ENCODE measurements around the gene BCL11B.

DNA sequence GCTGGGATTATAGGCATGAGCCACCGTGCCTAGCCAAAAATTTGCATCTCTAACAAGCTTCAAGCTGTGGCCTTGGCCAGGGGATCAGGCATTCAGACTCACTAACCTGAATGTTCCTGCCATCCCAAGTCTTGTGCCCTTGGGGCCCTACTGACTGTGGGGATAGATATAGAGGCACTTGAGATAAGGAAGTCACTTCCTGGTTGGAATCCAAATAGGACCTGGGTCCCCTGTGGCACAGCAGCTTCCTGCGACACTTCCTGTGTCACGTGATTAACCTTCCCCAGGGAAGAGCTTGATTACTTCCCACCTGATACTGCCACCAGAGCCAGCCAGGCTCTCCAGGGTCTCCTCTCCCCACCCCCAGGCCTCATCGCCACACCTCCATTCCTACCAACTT is 128.2 kb downstream of the BCL11B start:
- TF ChIP-seq, protein P1, sequence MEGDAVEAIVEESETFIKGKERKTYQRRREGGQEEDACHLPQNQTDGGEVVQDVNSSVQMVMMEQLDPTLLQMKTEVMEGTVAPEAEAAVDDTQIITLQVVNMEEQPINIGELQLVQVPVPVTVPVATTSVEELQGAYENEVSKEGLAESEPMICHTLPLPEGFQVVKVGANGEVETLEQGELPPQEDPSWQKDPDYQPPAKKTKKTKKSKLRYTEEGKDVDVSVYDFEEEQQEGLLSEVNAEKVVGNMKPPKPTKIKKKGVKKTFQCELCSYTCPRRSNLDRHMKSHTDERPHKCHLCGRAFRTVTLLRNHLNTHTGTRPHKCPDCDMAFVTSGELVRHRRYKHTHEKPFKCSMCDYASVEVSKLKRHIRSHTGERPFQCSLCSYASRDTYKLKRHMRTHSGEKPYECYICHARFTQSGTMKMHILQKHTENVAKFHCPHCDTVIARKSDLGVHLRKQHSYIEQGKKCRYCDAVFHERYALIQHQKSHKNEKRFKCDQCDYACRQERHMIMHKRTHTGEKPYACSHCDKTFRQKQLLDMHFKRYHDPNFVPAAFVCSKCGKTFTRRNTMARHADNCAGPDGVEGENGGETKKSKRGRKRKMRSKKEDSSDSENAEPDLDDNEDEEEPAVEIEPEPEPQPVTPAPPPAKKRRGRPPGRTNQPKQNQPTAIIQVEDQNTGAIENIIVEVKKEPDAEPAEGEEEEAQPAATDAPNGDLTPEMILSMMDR (conservative IDR thresholded peaks at IDR 0.05; ENCODE audit: low read length), result no peak
- TF ChIP-seq EZH2phosphoT487 (IDR thresholded peaks at IDR 0.05; ENCODE audit: borderline replicate concordance, low read depth, low read length), result no peak

Data from OCI-LY7 (cell line).